ENCODE data around the gene UBL5.

DNA sequence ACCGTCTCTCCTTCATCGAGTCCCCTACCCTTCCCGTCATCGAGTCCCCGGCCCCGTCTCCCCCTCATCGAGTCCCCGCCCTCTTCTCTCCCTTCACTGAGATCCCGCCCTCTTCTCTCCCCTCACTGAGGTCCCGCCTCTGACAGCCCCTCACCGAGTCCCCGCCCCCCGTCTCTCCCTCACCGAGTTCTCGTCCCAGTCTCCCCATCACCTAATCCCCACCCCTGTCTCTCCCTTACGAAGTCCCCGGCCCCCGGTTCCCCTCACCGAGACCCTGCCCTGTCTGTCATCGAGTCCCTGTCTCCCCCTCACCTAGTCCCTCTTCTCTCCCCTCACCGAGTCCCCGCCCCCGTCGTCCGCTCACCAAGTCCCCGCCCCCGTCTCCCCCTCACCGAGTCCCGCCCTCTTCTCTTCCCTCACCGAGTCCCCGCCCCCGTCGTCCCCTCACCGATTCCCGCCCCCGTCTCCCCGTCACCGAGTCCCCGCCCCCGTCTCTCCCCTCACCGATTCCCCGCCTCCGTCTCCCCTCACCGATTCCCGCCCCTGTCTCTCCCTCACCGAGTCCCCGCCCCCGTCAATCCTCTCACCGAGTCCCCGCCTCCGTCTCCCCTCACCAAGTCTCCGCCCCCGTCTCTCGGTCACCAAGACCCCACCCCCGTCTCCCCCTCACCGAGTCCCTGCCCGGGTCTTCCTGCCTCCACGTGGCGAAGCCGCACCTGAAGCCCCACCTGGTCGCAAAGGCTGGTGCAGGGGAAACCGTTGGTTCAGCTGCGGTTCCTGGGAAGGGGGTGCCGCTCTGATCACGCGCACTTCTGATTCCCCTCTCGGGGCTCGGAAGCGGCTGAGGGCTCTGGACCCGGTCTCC lies 35.3 kb upstream of the UBL5 start:
- TF ChIP-seq, protein P1, sequence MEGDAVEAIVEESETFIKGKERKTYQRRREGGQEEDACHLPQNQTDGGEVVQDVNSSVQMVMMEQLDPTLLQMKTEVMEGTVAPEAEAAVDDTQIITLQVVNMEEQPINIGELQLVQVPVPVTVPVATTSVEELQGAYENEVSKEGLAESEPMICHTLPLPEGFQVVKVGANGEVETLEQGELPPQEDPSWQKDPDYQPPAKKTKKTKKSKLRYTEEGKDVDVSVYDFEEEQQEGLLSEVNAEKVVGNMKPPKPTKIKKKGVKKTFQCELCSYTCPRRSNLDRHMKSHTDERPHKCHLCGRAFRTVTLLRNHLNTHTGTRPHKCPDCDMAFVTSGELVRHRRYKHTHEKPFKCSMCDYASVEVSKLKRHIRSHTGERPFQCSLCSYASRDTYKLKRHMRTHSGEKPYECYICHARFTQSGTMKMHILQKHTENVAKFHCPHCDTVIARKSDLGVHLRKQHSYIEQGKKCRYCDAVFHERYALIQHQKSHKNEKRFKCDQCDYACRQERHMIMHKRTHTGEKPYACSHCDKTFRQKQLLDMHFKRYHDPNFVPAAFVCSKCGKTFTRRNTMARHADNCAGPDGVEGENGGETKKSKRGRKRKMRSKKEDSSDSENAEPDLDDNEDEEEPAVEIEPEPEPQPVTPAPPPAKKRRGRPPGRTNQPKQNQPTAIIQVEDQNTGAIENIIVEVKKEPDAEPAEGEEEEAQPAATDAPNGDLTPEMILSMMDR (IDR thresholded peaks at IDR 0.05), result no peak
- TF ChIP-seq TAF1 (IDR thresholded peaks at IDR 0.05; ENCODE audit: borderline replicate concordance, low read depth, low read length) (no peak), RAD21 (IDR thresholded peaks at IDR 0.05; ENCODE audit: low read length) (no peak), EP300 (IDR thresholded peaks at IDR 0.05; ENCODE audit: borderline replicate concordance in 1 of 2, low read depth in 1 of 2, low read length in 1 of 2) (no peak), SIN3A (IDR thresholded peaks at IDR 0.05; ENCODE audit: borderline replicate concordance, low read depth, low read length) (peak; percentile 22; the same call in 1 of the 2 replicates), GATA2 (CRISPR knock-in tag; IDR thresholded peaks at IDR 0.05) (no peak), TCF12 (IDR thresholded peaks at IDR 0.05) (no peak), YY1 (IDR thresholded peaks at IDR 0.05; ENCODE audit: low read depth) (no peak), TEAD4 (IDR thresholded peaks at IDR 0.05; ENCODE audit: borderline replicate concordance, insufficient read depth) (no peak), FOSL2 (IDR thresholded peaks at IDR 0.05; ENCODE audit: borderline replicate concordance, low read depth) (no peak), ELF1 (IDR thresholded peaks at IDR 0.05) (no peak), POLR2AphosphoS5 (IDR thresholded peaks at IDR 0.05; ENCODE audit: low read depth, low read length) (no peak), NRF1 (IDR thresholded peaks at IDR 0.05; ENCODE audit: low read depth, low read length) (no peak)
- TF ChIP-seq, protein P2, sequence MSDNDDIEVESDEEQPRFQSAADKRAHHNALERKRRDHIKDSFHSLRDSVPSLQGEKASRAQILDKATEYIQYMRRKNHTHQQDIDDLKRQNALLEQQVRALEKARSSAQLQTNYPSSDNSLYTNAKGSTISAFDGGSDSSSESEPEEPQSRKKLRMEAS (IDR thresholded peaks at IDR 0.05; ENCODE audit: low read depth), result peak; percentile 81
